Stimulated activated CD4-positive, alpha-beta T cell treated with anti-CD3 and anti-CD28 coated beads, Interleukin-2, amount 100 ng/mL, for 4 hours (primary cell): ENCODE results near the gene TMEM187.
A peak's percentile ranks its signal among the peaks of the same experiment; 100 is the strongest.

Experiments
- DNase-seq: peaks from one replicate; pipeline ENCODE4 v3.0.0-alpha.2; 2020; ENCODE audit warnings: low read depth

The TMEM187 gene

GRCh38 chrX:154000051-154000450 is 27.5 kb downstream of the TMEM187 start:
- DNase-seq: no peak

DNA sequence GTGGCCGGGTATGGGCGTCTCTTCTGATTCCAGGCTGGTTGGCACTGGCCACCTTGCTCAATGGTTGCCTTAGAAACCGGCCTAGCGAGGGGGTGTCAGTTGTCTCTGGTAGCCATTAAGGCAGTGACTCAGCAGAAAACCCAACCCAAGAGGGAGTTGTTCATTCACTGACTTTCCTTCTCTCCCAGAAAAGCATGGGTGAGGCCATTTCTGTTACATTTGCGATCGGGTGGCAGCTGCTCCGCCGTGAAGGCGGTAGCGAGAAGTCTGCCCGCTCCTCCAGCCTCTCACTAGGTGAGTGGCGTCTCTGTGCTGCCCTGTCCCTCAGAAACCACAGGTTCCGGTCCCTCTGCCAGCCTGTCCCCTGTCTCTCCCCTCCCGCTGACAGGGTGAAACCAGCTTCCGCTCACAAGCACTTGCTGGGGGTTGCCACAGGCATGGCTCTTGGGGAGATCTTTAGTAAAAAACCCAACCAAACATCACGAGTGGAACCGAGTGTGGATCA is 29.7 kb downstream of the TMEM187 start:
- DNase-seq: no peak

GRCh38 chrX:154004315-154004714 is 31.8 kb downstream of the TMEM187 start:
- no peak for DNase-seq

GRCh38 chrX:154006947-154007346 is 34.4 kb downstream of the TMEM187 start:
- DNase-seq: no peak

- no peak for DNase-seq
These were observed 36.0 kb downstream of the TMEM187 start for GRCh38 chrX:154008521-154008920.

DNA sequence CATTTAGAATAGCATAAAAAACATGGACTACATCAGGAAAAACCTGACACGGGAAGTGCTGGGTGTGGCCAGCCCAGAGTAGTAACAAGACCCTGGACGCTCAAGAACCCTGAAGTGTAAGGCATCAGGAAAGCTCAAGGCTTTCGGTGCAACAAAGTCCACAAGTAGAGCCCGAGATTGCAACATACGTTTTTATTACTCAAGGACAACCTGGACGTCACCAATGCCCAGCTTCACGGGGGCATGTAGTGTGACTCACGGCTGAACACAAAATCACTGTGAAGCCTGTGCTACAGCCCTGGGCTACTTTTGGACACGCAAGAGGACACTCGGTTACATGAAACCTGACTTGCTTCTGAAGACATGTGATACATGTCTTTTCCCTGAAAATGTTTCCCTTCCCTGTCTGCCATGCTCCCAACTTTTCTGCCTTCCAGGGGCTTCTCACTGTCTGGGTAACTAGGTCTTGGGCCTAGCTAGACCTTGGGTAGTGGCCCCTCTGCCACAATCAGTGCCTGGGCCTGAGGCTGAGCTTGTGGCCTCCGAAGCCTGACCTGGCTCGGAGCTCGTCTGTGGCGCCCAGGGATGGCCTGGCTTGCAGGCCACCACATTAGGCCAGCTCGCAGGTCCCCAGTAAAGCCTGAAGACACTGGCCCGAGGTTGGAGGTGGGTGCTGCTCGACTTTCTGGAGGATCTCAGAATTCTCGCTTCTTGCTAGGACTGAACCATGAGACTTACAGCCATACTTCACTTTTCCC is 38.0 kb downstream of the TMEM187 start:
- DNase-seq: no peak

- DNase-seq: no peak
These were observed 39.1 kb downstream of the TMEM187 start for GRCh38 chrX:154011376-154012335.

- no peak for DNase-seq
These were observed 39.9 kb downstream of the TMEM187 start for GRCh38 chrX:154012336-154012991.

DNA sequence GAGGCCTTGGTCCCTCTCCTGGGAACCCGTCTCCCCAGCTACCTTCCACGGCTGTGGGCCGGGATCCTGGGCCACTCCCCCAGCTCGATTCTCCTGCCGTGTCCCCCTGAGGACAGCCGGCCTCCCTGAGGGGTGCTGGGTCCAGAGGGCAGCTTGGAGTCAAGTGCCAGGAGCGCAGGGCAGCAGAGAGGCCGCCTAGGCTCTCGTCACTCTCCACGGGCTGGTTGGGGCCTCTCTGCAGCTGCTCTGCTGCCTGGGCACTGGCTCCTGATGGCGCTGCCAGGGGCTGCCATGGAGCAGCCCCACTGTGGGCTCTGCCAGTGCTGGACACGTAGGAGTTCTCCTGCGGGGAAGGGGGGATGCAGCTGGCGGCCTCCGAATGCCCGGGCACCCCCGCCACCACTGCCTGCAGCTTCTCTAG is 40.5 kb downstream of the TMEM187 start:
- DNase-seq: no peak

DNA sequence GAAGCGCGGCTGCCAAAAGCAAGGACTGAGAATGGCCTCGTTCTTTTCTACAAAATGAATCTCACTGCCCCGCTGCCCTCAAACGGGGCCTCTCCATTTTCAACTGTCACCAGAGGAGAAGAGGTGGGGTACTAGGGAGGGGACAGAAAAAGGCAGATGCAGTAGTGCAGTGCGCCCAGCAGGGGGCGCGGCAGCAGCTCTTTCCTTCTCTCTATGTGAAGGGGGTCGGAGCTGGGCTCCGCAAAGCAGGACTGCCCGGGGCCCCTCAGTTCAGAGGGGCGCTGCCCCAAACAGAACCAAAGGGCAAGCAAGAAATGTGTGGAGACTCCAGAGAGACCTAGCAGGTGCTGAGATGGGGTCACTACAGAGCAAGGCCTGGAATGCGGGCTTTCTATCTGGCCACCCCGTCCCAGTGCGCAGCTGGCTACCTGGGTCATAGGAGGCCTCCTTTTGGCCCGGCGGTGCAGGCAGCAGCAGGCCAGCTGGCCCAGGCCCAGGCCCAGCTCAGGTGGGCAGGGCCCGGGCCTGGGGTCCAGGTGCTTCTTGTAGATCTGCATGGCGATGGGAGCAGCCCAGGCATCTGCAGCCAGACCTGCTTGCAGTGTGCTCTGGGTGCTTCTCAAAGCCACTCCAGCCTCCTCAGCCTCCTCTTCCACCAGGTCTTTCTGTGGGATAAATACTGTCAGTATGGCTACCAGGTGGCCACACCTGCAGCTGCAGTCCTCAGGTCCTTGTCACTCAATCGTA is 41.2 kb downstream of the TMEM187 start:
- peak; percentile 20 for DNase-seq

- DNase-seq: no peak
These were observed 42.2 kb downstream of the TMEM187 start for GRCh38 chrX:154014429-154015380.

DNA sequence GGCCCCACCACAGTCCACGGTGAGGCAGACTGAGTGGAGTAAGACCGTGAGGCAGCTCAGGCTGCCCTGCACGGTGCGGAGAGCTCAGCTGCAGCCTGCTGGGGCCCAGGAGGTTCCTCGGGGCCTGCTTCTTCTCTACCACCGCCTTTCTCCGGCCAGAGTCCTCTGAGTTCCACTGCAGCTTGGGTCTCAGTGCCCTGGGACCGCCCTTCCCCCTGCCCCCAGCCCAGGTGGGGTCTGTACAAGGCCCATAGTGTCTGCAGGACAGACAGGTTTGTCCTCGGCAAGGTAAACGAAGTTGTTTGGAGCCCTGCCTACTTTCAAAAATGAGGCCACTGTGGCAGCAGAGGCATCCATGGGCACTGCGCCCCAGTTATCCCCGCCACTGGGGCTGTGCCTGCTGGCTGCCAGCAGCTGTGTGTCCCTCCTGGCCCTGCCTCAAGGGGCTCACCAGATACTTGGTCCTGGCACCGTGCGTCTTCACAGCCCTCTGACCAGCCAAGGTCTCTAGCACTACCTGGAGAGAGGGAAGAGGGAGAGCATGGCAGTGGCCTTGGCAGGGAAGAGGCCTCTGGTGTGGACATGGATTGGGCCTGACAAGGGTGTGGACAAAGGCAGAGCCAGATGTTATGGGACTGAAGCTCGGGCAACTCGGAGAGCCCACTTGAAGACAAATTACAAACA is 43.2 kb downstream of the TMEM187 start:
- no peak for DNase-seq

GRCh38 chrX:154016366-154017076 is 44.0 kb downstream of the TMEM187 start:
- DNase-seq: no peak

- no peak for DNase-seq
These were observed 45.4 kb downstream of the TMEM187 start for GRCh38 chrX:154017766-154018517.

DNA sequence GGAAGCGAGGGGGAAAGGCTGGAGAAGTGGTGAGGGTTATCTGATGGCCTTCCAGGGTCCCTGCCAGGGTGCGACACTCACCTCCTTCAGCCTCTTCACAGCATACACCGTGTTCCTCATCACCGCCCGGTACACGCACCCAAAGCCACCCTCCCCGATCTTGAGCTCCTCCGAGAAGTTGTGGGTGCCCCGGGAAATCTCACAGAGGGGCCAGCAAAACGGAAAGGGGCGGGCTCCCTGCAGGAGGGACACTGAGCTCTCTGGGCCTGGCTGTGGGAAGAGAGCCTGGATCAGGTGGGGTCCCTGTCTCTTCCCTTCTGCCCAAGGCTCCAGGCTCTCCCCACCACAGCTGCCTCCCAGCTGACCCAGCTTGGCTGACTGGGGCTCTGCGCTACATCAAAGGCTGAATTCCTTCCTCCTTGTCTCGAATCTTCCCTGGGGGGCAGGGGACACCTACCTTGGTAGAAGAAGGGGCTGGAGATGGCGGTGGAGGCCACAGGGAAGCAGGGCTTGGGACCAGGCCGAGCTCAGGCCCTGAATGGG is 46.0 kb downstream of the TMEM187 start:
- DNase-seq: no peak

- no peak for DNase-seq
These were observed 46.6 kb downstream of the TMEM187 start for GRCh38 chrX:154019061-154019621.

DNA sequence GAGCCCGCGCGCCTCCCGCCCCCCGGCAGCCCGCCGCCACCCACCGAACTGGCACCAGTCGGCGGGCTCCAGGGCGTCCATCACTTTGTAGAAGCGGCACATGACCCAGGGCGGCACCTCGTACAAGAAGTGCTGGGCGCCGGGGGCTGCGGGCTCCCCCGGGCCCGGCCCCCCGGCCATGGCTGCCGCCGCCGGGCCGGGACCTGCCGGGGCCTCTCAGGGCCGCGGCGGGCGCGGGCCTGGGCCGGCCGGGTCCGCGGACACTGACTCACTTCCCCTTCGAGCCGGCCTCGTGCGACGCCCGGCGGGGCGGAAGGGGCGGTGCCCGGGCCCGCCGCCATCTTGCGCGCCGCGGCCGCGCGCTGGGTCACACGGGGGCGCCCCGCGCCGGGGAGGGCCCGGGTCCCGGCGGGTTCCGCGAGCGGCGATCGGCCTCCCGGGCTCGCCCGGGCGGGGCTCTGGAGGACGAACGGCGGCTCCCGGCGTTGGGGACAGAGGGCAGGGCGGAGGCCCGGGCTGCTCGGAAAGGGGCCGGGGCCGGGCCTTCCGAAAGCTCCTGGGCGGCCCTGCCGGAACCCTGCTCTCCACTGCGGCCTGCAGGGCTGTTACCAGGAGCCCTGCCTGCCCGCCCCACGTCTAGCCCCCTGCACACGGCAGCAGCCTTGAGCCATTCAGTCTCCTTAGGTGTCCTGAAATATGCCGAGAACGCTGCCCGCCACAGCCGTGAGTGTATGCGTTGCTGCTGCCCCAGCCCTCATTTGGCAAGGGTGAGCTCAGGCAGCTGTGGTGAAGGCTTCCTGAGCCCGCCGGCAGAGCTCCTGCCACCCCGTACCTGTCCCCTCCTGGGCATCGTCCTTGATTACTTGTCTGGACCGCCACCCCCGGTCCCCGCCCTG is 47.3 kb downstream of the TMEM187 start, which contains the start of gene IRAK1:
Gene IRAK1 (minus strand): TSS at position 270 of the 896 bp plus-strand sequence. CDS start 90 bp downstream, at position 180.
- DNase-seq: peak; percentile 35
